ENCODE data around the gene TP53INP2. TPM values are rescaled to one million over a fixed set of nuclear protein-coding genes. Genes with fewer than 3 reads are reported as not detected.
A peak's percentile ranks its signal among the peaks of the same experiment; 100 is the strongest.

TP53INP2 gene
- total and polyA plus RNA-seq, 9 of the 15 experiments (the other 6 are each of a cell fraction or from before 2014, with no cell fraction given) = 0.43 to 5.0 (median 1.3) TPM

GRCh38 chr20:34748709-34749108 is 44.6 kb downstream of the TP53INP2 start:
- peaks cover 69% of the 10 kb centered on the region; the same call in 2 of the 3 replicates for H3K36me3 ChIP-seq (ENCODE audit: control insufficient read depth, insufficient read depth, low read length)
- TF ChIP-seq GATAD2A (IDR thresholded peaks at IDR 0.05) (no peak), SREBF1 (IDR thresholded peaks at IDR 0.05; ENCODE audit: borderline replicate concordance, low read depth, low read length) (no peak), RNF219 (CRISPR knock-in tag; IDR thresholded peaks at IDR 0.05) (no peak), ZNF277 (CRISPR knock-in tag; IDR thresholded peaks at IDR 0.05; ENCODE audit: borderline replicate concordance) (no peak), MTA2 (IDR thresholded peaks at IDR 0.05; ENCODE audit: low read depth) (no peak), FOSL1 (tag; conservative IDR thresholded peaks at IDR 0.05) (no peak), MXD1 (CRISPR knock-in tag; IDR thresholded peaks at IDR 0.05; ENCODE audit: borderline replicate concordance, poor library complexity, severe bottlenecking) (no peak), ZNF445 (CRISPR knock-in tag; IDR thresholded peaks at IDR 0.05; ENCODE audit: low read depth) (no peak)
- no peaks in the 10 kb centered on the region for H4K20me1 ChIP-seq (replicated peaks; ENCODE audit: control insufficient read depth, insufficient read depth, low read length)
- no peaks in the 10 kb centered on the region for H3K9me3 ChIP-seq (replicated peaks; ENCODE audit: control insufficient read depth, insufficient read depth, low read depth, low read length)
- H2AFZ ChIP-seq (ENCODE audit: low read depth, low read length) = no peak overlapping the region
- no peaks in the 10 kb centered on the region for H3K79me2 ChIP-seq (ENCODE audit: control insufficient read depth, insufficient read depth, low read length)
- no peaks in the 10 kb centered on the region for H3K27me3 ChIP-seq (ENCODE audit: control insufficient read depth in 2 of 2, insufficient read depth in 2 of 2, low read length in 2 of 2)
- ChIA-PET POLR2A (interaction anchor here (0.6 to 1.2 kb wide), 3 partner anchors 9 to 437 kb away, joined by 3 to 6 read pairs (median 3); no protein-coding TSS in a partner anchor), CTCF (ENCODE audit: low intra/inter-chr PET ratio) (no interaction called here)
- FAIRE-seq (peak; percentile 40), ATAC-seq (no peak), DNase-seq (ENCODE audit: extremely low read depth in 1 of 4, low spot score in 3 of 4) (no peak)
- no peak overlapping the region for H3K4me3 ChIP-seq
- H3K27ac ChIP-seq (ENCODE audit: extremely low read depth, low read depth, low read length) = no peak overlapping the region
- H3K4me2 ChIP-seq (ENCODE audit: insufficient read depth, low read length) = no peak overlapping the region
- H3K4me1 ChIP-seq (replicated peaks in 1 of 2; ENCODE audit: control insufficient read depth in 2 of 2, insufficient read depth in 2 of 2, low read length in 2 of 2) = no peaks in the 10 kb centered on the region
- 84% methylated on average over 2 of the region's 2 CpGs for WGBS (ENCODE audit: insufficient coverage, low coverage, missing lambda C conversion rate)
- no peaks in the 10 kb centered on the region for H3K9me1 ChIP-seq (ENCODE audit: control insufficient read depth, insufficient read depth, low read length)
- intact Hi-C loops (cut with micrococcal nuclease) = no loop called here
- no peak overlapping the region for H3K9ac ChIP-seq (ENCODE audit: insufficient read depth in 1 of 2, low read depth in 2 of 2, low read length in 2 of 2)
- in situ Hi-C loops (cut with MboI) = no loop called here
- BruUV-seq (replicated peaks) = no TSS peak
